HepG2 (cell line): ENCODE results near the gene DENND11. TPM values are rescaled to one million over a fixed set of nuclear protein-coding genes. Genes with fewer than 3 reads are reported as not detected.

Experiments
- ATAC-seq: fragments of 200-7000 bp; cut with Tn5 transposase; 3 replicates; pipeline ENCODE4 v1.9.1; 2020; ENCODE audit warnings: mild to moderate bottlenecking, moderate library complexity
- BruUV-seq: library from RNA; stranded (reverse); fragments of 400-500 nt; replicated peaks from 2 replicates; lab custom pipeline; 2021; lab: Mats Ljungman, UMichigan
- CTCF ChIA-PET: fragments of 300-600 bp; formaldehyde crosslinking; extraction: SDS; loops from one replicate; lab custom pipeline; 2021; ENCODE audit warnings: low total read pairs, inconsistent platforms, low intra/inter-chr PET ratio; lab: Yijun Ruan, JAX
- POLR2A ChIA-PET: fragments of 350-600 bp; sonication (Branson Sonifier 250); formaldehyde crosslinking; loops from one replicate; lab custom pipeline; 2020; ENCODE audit warnings: antibody characterized with exemption, inconsistent platforms; lab: Yijun Ruan, JAX
- DNase-seq: peaks from one replicate; pipeline ENCODE4 v3.0.0-alpha.2; 2015; ENCODE audit warnings: low spot score
- FAIRE-seq: peaks from 3 replicates; lab custom pipeline; 2011; peaks lifted over from hg19 to GRCh38; lab: Jason Lieb, UNC
- H2AFZ ChIP-seq: one replicate; pipeline ENCODE4 v1.6.1; 2011; ENCODE audit warnings: low read length, inconsistent platforms
- H3K27ac ChIP-seq: fragments of 300-600 bp; 3 replicates; pipeline ENCODE4 v1.8.0; 2011; ENCODE audit warnings: mixed run types, mild to moderate bottlenecking, mixed read lengths, low read length, inconsistent platforms; ENCODE audit not compliant: insufficient read depth; ENCODE audit errors: extremely low read length
- H3K27me3 ChIP-seq, 2 experiments: fragments of 200-600 bp in 1 of 2; 2 replicates in 1 of 2; 3 replicates in 1 of 2; pipeline versions ENCODE4 v1.6.0 to v1.8.0; 2011; ENCODE audit warnings: low read length in 2 of 2, mild to moderate bottlenecking in 2 of 2, moderate library complexity in 2 of 2, inconsistent platforms in 1 of 2; ENCODE audit not compliant: insufficient read depth in 2 of 2, control insufficient read depth in 1 of 2
- H3K36me3 ChIP-seq, 2 experiments: fragments of 200-600 bp in 1 of 2; replicated peaks in 1 of 2; 2 replicates in 1 of 2; 3 replicates in 1 of 2; pipeline versions ENCODE4 v1.5.1 to v1.8.0; 2011; ENCODE audit warnings: low read length in 2 of 2, inconsistent platforms in 1 of 2; ENCODE audit not compliant: insufficient read depth in 2 of 2, control insufficient read depth in 1 of 2
- H3K4me1 ChIP-seq: 2 replicates; pipeline ENCODE4 v1.5.1; 2012; ENCODE audit warnings: low read length, inconsistent platforms; ENCODE audit not compliant: insufficient read depth
- H3K4me2 ChIP-seq: 2 replicates; pipeline ENCODE4 v1.6.0; 2011; ENCODE audit warnings: low read depth, low read length, inconsistent platforms
- H3K4me3 ChIP-seq, 3 experiments: fragments of 200-600 bp in 1 of 3; sonication (generic), shearing (Covaris generic) in 1 of 3; replicated peaks in 1 of 3; 2 replicates each; pipeline ENCODE4 v1.5.1; 2011 to 2016; ENCODE audit warnings: low read length in 3 of 3, inconsistent platforms in 2 of 3, low read depth in 2 of 3, mild to moderate bottlenecking in 2 of 3, control low read depth in 1 of 3, mixed read lengths in 1 of 3; ENCODE audit not compliant: insufficient read depth in 1 of 3
- H3K79me2 ChIP-seq: one replicate; pipeline ENCODE4 v1.6.1; 2011; ENCODE audit warnings: low read length, inconsistent platforms; ENCODE audit not compliant: insufficient read depth
- H3K9ac ChIP-seq: 2 replicates; pipeline ENCODE4 v1.6.0; 2011; ENCODE audit warnings: mild to moderate bottlenecking, low read depth, low read length, inconsistent platforms; ENCODE audit not compliant: insufficient read depth
- H3K9me3 ChIP-seq: 2 replicates; pipeline ENCODE4 v1.5.1; 2012; ENCODE audit warnings: mild to moderate bottlenecking, low read length
- H4K20me1 ChIP-seq: 2 replicates; pipeline ENCODE4 v1.6.0; 2011; ENCODE audit warnings: inconsistent platforms, mild to moderate bottlenecking, low read length, moderate library complexity; ENCODE audit not compliant: insufficient read depth
- CAMTA2 ChIP-seq: sonication (generic); formaldehyde crosslinking; IDR thresholded peaks from 2 replicates; pipeline ENCODE4 v1.4.0; 2020; ENCODE audit warnings: mild to moderate bottlenecking, missing genetic modification reagents, borderline replicate concordance
- FOXP4 ChIP-seq: sonication (generic); formaldehyde crosslinking; IDR thresholded peaks from 2 replicates; pipeline ENCODE4 v1.4.0; 2020; ENCODE audit warnings: missing genetic modification reagents
- TCF12 ChIP-seq, 2 experiments: fragments of 450-650 bp in 1 of 2; sonication (generic) in 1 of 2; formaldehyde crosslinking in 1 of 2; IDR thresholded peaks; 2 replicates each; pipeline versions ENCODE4 v1.6.1 to v1.8.0; 2017 to 2022; ENCODE audit warnings: antibody characterized with exemption in 1 of 2, mild to moderate bottlenecking in 1 of 2, missing genetic modification reagents in 1 of 2, moderate library complexity in 1 of 2
- ZNF747 ChIP-seq: sonication (generic); formaldehyde crosslinking; IDR thresholded peaks from 2 replicates; pipeline ENCODE4 v1.8.1; 2023; ENCODE audit warnings: missing genetic modification reagents, mild to moderate bottlenecking, borderline replicate concordance
- WGBS: methylation state at CpG from one replicate; pipeline ENCODE4 v1.1.6; 2017; ENCODE audit warnings: low lambda C conversion rate; 5-methylcytosine and 5-hydroxymethylcytosine counted together
- in situ Hi-C: cut with HindIII; loops from 2 replicates; pipeline ENCODE4 v1.10.0; 2017; ENCODE audit warnings: low pct_unique_long_range_greater_than_20kb; ENCODE audit not compliant: extremely low pct_ligation_motif_present
- intact Hi-C: fragments of 100-400 bp; cut with micrococcal nuclease; formaldehyde crosslinking; loops from one replicate; pipeline ENCODE4 v1.10.0; 2022; ENCODE audit not compliant: unreplicated experiment
- polyA plus RNA-seq, 8 experiments: library from polyadenylated mRNA; depleted of rRNA in 3 of 8; stranded (reverse) in 7 of 8; unstranded in 1 of 8; fragments of >200 nt; fragmentation: Illumina TruSeq in 4 of 8; extraction: Trizol in 4 of 8; gene quantifications; 2 replicates each; pipeline versions ENCODE4 v1.2.1 to v1.2.3, GENCODE V29; 2011 to 2016; ENCODE audit warnings: low read depth in 4 of 8, missing spikeins in 1 of 8, mixed read lengths in 1 of 8; ENCODE audit not compliant: insufficient read depth in 1 of 8
- small RNA-seq, 3 experiments: library from RNA; depleted of rRNA; stranded (forward); fragments of <200 nt; gene quantifications; one replicate each; pipeline ENCODE3, GENCODE V24; 2012; ENCODE audit warnings: low read depth in 2 of 3, low replicate concordance in 1 of 3; ENCODE audit not compliant: insufficient read length in 3 of 3, insufficient read depth in 2 of 3
- total RNA-seq, 5 experiments: library from RNA; depleted of rRNA; stranded (reverse); fragments of >200 nt; fragmentation: Illumina TruSeq; extraction: Trizol; gene quantifications; 2 replicates each; pipeline ENCODE4 v1.2.3, GENCODE V29; 2016; ENCODE audit warnings: low read depth in 1 of 5

The DENND11 gene
- total and polyA plus RNA-seq, 2 of the 13 experiments (the other 11 are each of a cell fraction or from before 2014, with no cell fraction given), result 7.1 to 10.5 TPM

- DNase-seq, result no peak
- Histone ChIP-seq H3K4me3 (no peak overlapping the region), H3K4me2 (no peak overlapping the region), H3K36me3 (peaks cover 7 to 8% of the 10 kb centered on the region in 2 experiments; a peak in 3 of 5 replicates), H3K9ac (no peak overlapping the region), H4K20me1 (no peaks in the 10 kb centered on the region; the same call in 1 of the 2 replicates), H3K79me2 (no peaks in the 10 kb centered on the region), H3K27ac (no peak overlapping the region), H3K4me1 (no peaks in the 10 kb centered on the region), H3K27me3 (no peaks in the 10 kb centered on the region), H2AFZ (no peak overlapping the region), H3K9me3 (no peaks in the 10 kb centered on the region)
- in situ Hi-C loops (loop anchor here (10.0 kb wide), 1 partner anchor 82 kb away; the partner anchor contains the start of gene SSBP1), intact Hi-C loops (loop anchor here (5.0 kb wide), 1 partner anchor 635 kb away; no protein-coding TSS in a partner anchor)
- no peak for FAIRE-seq
- ChIA-PET CTCF (no interaction called here), POLR2A (no interaction called here)
- TF ChIP-seq TCF12 (IDR thresholded peaks at IDR 0.05) (no peak), TCF12 (CRISPR knock-in tag; IDR thresholded peaks at IDR 0.05) (no peak), CAMTA2 (CRISPR knock-in tag) (no peak), FOXP4 (CRISPR knock-in tag) (no peak), ZNF747 (CRISPR knock-in tag) (no peak)
- no peak for ATAC-seq
- BruUV-seq, result no TSS peak
- 100% methylated on average over 1 of the region's 3 CpGs for WGBS
Measured at GRCh38 chr7:141652691-141653090, 49.3 kb downstream of the DENND11 start.

Small RNAs within 50 kb of the gene (small RNA-seq; reads per million reads assigned to genes)
- gene RNU1-82P, result 0 reads per million in 3 experiments

Other genes with a start within 250 kb of the DENND11 start
- 30.1 and 35.7 TPM in 2 replicates for gene AGK, start 150.8 kb downstream of the DENND11 start, total RNA-seq (2016; rRNA removed; fragmentation: Illumina TruSeq; extraction: Trizol)
- gene AGK, start 150.8 kb downstream of the DENND11 start, polyA plus RNA-seq (2011; rRNA removed), result 20.9 and 23.7 TPM in 2 replicates
- not detected in 2 replicates for gene WEE2, start 6.2 kb upstream of the DENND11 start, total RNA-seq (2016; rRNA removed; fragmentation: Illumina TruSeq; extraction: Trizol)
- not detected in 2 replicates for gene WEE2, start 6.2 kb upstream of the DENND11 start, polyA plus RNA-seq (2011; rRNA removed)
- 254 and 363 TPM in 2 replicates for gene SSBP1, start 36.2 kb upstream of the DENND11 start, total RNA-seq (2016; rRNA removed; fragmentation: Illumina TruSeq; extraction: Trizol)
- gene SSBP1, start 36.2 kb upstream of the DENND11 start, polyA plus RNA-seq (2011; rRNA removed), result 52.9 and 64.4 TPM in 2 replicates
- 0.55 and 1.1 TPM in 2 replicates for gene TAS2R3, start 61.9 kb upstream of the DENND11 start, total RNA-seq (2016; rRNA removed; fragmentation: Illumina TruSeq; extraction: Trizol)
- 0.72 and 0.74 TPM in 2 replicates for gene TAS2R3, start 61.9 kb upstream of the DENND11 start, polyA plus RNA-seq (2011; rRNA removed)
- 0.28 and 0.80 TPM in 2 replicates for gene TAS2R4, start 74.5 kb upstream of the DENND11 start, total RNA-seq (2016; rRNA removed; fragmentation: Illumina TruSeq; extraction: Trizol)
- 0.69 and 0.71 TPM in 2 replicates for gene TAS2R4, start 74.5 kb upstream of the DENND11 start, polyA plus RNA-seq (2011; rRNA removed)
- gene TAS2R5, start 88.1 kb upstream of the DENND11 start, total RNA-seq (2016; rRNA removed; fragmentation: Illumina TruSeq; extraction: Trizol), result 0.65 and 1.7 TPM in 2 replicates
- 2.9 and 4.5 TPM in 2 replicates for gene TAS2R5, start 88.1 kb upstream of the DENND11 start, polyA plus RNA-seq (2011; rRNA removed)
- not detected in 2 replicates for gene PRSS37, start 139.3 kb upstream of the DENND11 start, total RNA-seq (2016; rRNA removed; fragmentation: Illumina TruSeq; extraction: Trizol)
- not detected in 2 replicates for gene PRSS37, start 139.3 kb upstream of the DENND11 start, polyA plus RNA-seq (2011; rRNA removed)
- gene OR9A4, start 214.2 kb upstream of the DENND11 start, total RNA-seq (2016; rRNA removed; fragmentation: Illumina TruSeq; extraction: Trizol), result not detected in 2 replicates
- gene OR9A4, start 214.2 kb upstream of the DENND11 start, polyA plus RNA-seq (2011; rRNA removed), result 0.10 TPM in 1 of 2 replicates, not detected in the other
- not detected in 2 replicates for gene CLEC5A, start 244.8 kb upstream of the DENND11 start, total RNA-seq (2016; rRNA removed; fragmentation: Illumina TruSeq; extraction: Trizol)
- not detected in 2 replicates for gene CLEC5A, start 244.8 kb upstream of the DENND11 start, polyA plus RNA-seq (2011; rRNA removed)